ENCODE data around the gene MBOAT2. TPM values are rescaled to one million over a fixed set of nuclear protein-coding genes. Genes with fewer than 3 reads are reported as not detected.

Gene MBOAT2
- total RNA-seq, 1 experiment from 2014 or later: 30.7 TPM

DNA sequence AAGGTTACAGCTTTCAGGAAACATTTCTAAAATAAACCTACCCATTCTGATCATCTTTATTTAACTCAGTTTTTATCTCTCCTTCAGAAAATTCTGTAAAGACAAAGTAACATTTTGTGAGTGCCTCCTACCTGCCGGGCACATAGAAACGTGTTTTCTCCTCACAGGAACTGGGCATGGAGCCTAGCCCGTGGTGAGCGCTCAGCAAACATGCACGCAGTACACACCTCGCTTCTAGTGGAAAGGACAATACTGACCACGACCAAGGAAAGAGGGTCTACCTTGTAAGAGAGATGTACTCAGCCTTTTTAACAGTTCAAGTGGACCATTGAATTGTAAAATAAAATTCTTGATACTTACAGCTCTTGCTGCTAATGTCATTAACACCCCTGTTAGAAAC, 141.3 kb downstream of the MBOAT2 start:
- Histone ChIP-seq H3K4me3 (ENCODE audit: low read length) (no peak overlapping the region), H3K4me2 (ENCODE audit: low read length) (no peak overlapping the region), H3F3A (ENCODE audit: low read length, unreplicated experiment) (no peaks in the 10 kb centered on the region), H2AFZ (ENCODE audit: low read length) (no peak overlapping the region), H3K4me1 (ENCODE audit: insufficient read depth, low read length) (no peaks in the 10 kb centered on the region), H3K27ac (ENCODE audit: low read length) (no peak overlapping the region), H3K9ac (ENCODE audit: low read length) (no peak overlapping the region), H3K9me2 (replicated peaks; ENCODE audit: low read length) (no peaks in the 10 kb centered on the region), H3K79me2 (ENCODE audit: low read length) (no peaks in the 10 kb centered on the region), H4K20me1 (ENCODE audit: low read length) (no peaks in the 10 kb centered on the region), H3K36me3 (ENCODE audit: low read depth, low read length) (peaks cover 3% of the 10 kb centered on the region; the same call in 1 of the 2 replicates), H3K9me3 (ENCODE audit: low read length) (no peaks in the 10 kb centered on the region), H3K27me3 (ENCODE audit: low read length) (no peaks in the 10 kb centered on the region)
- intact Hi-C loops (cut with micrococcal nuclease): no loop called here
- no peak for DNase-seq
- ChIA-PET POLR2A (ENCODE audit: unreplicated experiment) (interaction anchor here (0.6 kb wide), 1 partner anchor 317 kb away, joined by 3 read pairs; no protein-coding TSS in a partner anchor), CTCF (no interaction called here)
- no peak for ATAC-seq
- no TSS peak for BruUV-seq (replicated peaks)
- no peak for TF ChIP-seq EZH2phosphoT487 (IDR thresholded peaks at IDR 0.05; ENCODE audit: borderline replicate concordance, low read length)
- no peak for TF ChIP-seq EZH2 (IDR thresholded peaks at IDR 0.05; ENCODE audit: low read length, unreplicated experiment)

DNA sequence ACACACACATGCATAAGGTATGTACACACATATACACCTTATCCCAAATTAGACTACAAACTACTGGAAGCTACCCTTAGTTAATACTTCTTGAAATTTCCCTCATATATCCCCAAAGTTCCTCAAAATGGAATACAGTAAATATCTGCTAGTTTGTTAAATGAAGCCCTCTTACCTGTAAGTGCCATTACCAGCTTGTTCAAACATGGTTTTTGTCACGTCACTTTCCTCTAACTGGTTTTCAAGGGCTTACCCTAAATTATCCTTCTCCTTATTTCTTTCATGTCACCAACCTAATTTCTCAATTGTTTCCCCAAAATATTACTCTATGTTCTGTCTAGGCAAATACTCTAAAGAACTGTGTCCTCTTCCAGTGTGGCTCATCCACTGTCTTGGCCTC, 141.7 kb downstream of the MBOAT2 start:
- Histone ChIP-seq H3K4me2 (ENCODE audit: low read length) (no peak overlapping the region), H3K27me3 (ENCODE audit: low read length) (no peaks in the 10 kb centered on the region), H3K36me3 (ENCODE audit: low read depth, low read length) (peaks cover 3% of the 10 kb centered on the region; the same call in 1 of the 2 replicates), H3F3A (ENCODE audit: low read length, unreplicated experiment) (no peaks in the 10 kb centered on the region), H3K4me1 (ENCODE audit: insufficient read depth, low read length) (no peaks in the 10 kb centered on the region), H3K9ac (ENCODE audit: low read length) (no peak overlapping the region), H3K79me2 (ENCODE audit: low read length) (no peaks in the 10 kb centered on the region), H4K20me1 (ENCODE audit: low read length) (no peaks in the 10 kb centered on the region), H3K9me3 (ENCODE audit: low read length) (no peaks in the 10 kb centered on the region), H3K27ac (ENCODE audit: low read length) (no peak overlapping the region), H3K9me2 (replicated peaks; ENCODE audit: low read length) (no peaks in the 10 kb centered on the region), H3K4me3 (ENCODE audit: low read length) (no peak overlapping the region), H2AFZ (ENCODE audit: low read length) (no peak overlapping the region)
- no TSS peak for BruUV-seq (replicated peaks)
- no peak for DNase-seq
- ATAC-seq: no peak
- no peak for TF ChIP-seq EZH2 (IDR thresholded peaks at IDR 0.05; ENCODE audit: low read length, unreplicated experiment)
- no peak for TF ChIP-seq EZH2phosphoT487 (IDR thresholded peaks at IDR 0.05; ENCODE audit: borderline replicate concordance, low read length)
- TF ChIP-seq, protein P1, sequence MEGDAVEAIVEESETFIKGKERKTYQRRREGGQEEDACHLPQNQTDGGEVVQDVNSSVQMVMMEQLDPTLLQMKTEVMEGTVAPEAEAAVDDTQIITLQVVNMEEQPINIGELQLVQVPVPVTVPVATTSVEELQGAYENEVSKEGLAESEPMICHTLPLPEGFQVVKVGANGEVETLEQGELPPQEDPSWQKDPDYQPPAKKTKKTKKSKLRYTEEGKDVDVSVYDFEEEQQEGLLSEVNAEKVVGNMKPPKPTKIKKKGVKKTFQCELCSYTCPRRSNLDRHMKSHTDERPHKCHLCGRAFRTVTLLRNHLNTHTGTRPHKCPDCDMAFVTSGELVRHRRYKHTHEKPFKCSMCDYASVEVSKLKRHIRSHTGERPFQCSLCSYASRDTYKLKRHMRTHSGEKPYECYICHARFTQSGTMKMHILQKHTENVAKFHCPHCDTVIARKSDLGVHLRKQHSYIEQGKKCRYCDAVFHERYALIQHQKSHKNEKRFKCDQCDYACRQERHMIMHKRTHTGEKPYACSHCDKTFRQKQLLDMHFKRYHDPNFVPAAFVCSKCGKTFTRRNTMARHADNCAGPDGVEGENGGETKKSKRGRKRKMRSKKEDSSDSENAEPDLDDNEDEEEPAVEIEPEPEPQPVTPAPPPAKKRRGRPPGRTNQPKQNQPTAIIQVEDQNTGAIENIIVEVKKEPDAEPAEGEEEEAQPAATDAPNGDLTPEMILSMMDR (conservative IDR thresholded peaks at IDR 0.05; ENCODE audit: low read depth, low read length): no peak
- POLR2A ChIA-PET (ENCODE audit: unreplicated experiment): interaction anchor here (0.6 kb wide), 1 partner anchor 317 kb away, joined by 3 read pairs; no protein-coding TSS in a partner anchor
- intact Hi-C loops (cut with micrococcal nuclease): no loop called here
- CTCF ChIA-PET: no interaction called here

DNA sequence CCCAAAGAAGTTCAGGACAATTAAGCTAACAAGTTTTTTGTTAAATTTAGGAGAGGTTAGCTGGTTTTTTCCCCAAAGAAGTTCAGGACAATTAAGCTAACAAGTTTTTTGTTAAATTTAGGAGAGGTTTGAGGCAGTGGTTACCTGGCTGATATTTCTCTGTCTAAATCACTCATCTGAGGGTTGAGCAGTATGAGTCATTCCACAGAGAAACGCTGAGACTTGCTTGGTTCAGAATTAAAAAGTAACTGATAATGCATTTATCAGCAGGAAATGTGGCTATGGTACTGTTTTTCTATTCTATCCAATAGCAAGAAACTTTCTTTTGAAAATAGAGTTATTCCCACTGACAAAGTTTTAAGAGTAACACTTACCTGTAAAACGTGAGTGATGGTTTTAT, 143.2 kb downstream of the MBOAT2 start:
- peak; percentile 22 for DNase-seq
- CTCF ChIA-PET: interaction anchor here (0.6 kb wide), 1 partner anchor 639 kb away, joined by 3 read pairs; no protein-coding TSS in a partner anchor

More for the DNA sequence above, 143.2 kb downstream of the MBOAT2 start:
- Histone ChIP-seq H3K4me3 (ENCODE audit: low read length) (no peak overlapping the region), H3K9ac (ENCODE audit: low read length) (no peak overlapping the region), H3K27ac (ENCODE audit: low read length) (no peak overlapping the region), H2AFZ (ENCODE audit: low read length) (no peak overlapping the region), H3F3A (ENCODE audit: low read length, unreplicated experiment) (no peaks in the 10 kb centered on the region), H3K9me2 (replicated peaks; ENCODE audit: low read length) (no peaks in the 10 kb centered on the region), H3K79me2 (ENCODE audit: low read length) (no peaks in the 10 kb centered on the region), H3K27me3 (ENCODE audit: low read length) (no peaks in the 10 kb centered on the region), H3K9me3 (ENCODE audit: low read length) (no peaks in the 10 kb centered on the region), H3K4me2 (ENCODE audit: low read length) (no peak overlapping the region), H4K20me1 (ENCODE audit: low read length) (no peaks in the 10 kb centered on the region), H3K4me1 (ENCODE audit: insufficient read depth, low read length) (no peaks in the 10 kb centered on the region), H3K36me3 (ENCODE audit: low read depth, low read length) (peaks cover 3% of the 10 kb centered on the region; the same call in 1 of the 2 replicates)
- BruUV-seq (replicated peaks): no TSS peak
- TF ChIP-seq EZH2phosphoT487 (IDR thresholded peaks at IDR 0.05; ENCODE audit: borderline replicate concordance, low read length) (no peak), EZH2 (IDR thresholded peaks at IDR 0.05; ENCODE audit: low read length, unreplicated experiment) (no peak)
- TF ChIP-seq, protein P1 (conservative IDR thresholded peaks at IDR 0.05; ENCODE audit: low read depth, low read length): no peak
- intact Hi-C loops (cut with micrococcal nuclease): no loop called here
- POLR2A ChIA-PET (ENCODE audit: unreplicated experiment): no interaction called here
- ATAC-seq: peak; percentile 54; the same call in 1 of the 2 replicates
